ENCODE results near the gene ZSCAN22.
"Not testable (repeated sequence)": the region's sequence is repeated elsewhere in the genome, so short reads cannot be mapped to it uniquely, and the experiment has no call there.

The ZSCAN22 gene

DNA sequence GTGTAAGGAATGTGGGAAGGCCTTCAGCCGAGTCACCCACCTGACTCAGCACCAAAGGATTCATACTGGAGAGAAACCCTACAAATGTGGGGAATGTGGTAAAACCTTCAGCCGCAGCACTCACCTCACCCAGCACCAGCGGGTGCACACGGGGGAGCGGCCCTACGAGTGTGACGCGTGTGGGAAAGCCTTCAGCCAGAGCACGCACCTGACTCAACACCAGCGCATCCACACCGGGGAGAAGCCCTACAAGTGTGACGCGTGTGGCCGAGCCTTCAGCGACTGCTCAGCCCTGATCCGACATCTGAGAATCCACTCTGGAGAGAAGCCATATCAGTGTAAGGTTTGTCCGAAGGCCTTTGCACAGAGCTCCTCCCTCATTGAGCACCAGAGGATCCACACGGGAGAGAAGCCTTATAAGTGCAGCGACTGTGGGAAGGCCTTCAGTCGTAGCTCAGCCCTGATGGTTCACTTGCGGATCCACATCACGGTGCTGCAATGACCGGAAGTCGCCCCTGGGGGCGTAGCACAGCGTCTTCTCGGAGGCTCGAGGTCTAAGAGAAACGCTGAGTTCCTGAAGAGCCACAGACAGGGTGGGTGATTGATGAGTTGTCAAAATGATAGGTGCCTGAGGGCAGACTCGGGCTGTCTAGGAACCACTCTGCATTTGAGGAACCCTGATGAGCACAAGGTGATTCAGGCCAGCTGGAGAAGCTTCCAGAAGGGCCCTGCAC, 12.2 kb downstream of the ZSCAN22 start:
- TF ChIP-seq, protein P1, sequence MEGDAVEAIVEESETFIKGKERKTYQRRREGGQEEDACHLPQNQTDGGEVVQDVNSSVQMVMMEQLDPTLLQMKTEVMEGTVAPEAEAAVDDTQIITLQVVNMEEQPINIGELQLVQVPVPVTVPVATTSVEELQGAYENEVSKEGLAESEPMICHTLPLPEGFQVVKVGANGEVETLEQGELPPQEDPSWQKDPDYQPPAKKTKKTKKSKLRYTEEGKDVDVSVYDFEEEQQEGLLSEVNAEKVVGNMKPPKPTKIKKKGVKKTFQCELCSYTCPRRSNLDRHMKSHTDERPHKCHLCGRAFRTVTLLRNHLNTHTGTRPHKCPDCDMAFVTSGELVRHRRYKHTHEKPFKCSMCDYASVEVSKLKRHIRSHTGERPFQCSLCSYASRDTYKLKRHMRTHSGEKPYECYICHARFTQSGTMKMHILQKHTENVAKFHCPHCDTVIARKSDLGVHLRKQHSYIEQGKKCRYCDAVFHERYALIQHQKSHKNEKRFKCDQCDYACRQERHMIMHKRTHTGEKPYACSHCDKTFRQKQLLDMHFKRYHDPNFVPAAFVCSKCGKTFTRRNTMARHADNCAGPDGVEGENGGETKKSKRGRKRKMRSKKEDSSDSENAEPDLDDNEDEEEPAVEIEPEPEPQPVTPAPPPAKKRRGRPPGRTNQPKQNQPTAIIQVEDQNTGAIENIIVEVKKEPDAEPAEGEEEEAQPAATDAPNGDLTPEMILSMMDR (IDR thresholded peaks at IDR 0.05; ENCODE audit: low read depth, low read length), result no peak
- H3K4me3 ChIP-seq (replicated peaks in 1 of 2; ENCODE audit: low read depth in 2 of 2, low read length in 2 of 2), result no peak overlapping the region
- DNase-seq (ENCODE audit: low read depth in 2 of 2), result peak in 1 of 2 donors; percentile 22

DNA sequence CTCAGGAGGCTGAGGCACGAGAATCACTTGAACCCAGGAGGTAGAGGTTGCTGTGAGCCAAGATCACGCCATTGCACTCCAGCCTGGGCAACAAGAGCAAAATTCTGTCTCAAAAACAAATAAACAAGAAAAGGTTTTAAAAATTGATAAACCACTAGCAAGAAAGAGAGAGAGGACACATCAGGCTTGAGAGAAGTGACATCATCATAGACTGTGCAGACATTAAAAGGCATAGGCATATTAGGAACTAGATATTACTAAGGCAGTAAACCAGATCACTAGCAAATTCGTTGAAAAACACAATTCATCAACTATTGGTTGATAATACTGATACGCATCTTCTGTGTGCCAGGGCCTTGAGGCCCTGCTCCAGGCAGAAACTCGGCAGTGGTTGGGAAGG, 18.8 kb downstream of the ZSCAN22 start:
- TF ChIP-seq, protein P1 (IDR thresholded peaks at IDR 0.05; ENCODE audit: low read depth, low read length), result no peak
- H3K4me3 ChIP-seq (replicated peaks in 1 of 2; ENCODE audit: low read depth in 2 of 2, low read length in 2 of 2), result no peak overlapping the region
- no peak for DNase-seq (ENCODE audit: low read depth in 2 of 2)

DNA sequence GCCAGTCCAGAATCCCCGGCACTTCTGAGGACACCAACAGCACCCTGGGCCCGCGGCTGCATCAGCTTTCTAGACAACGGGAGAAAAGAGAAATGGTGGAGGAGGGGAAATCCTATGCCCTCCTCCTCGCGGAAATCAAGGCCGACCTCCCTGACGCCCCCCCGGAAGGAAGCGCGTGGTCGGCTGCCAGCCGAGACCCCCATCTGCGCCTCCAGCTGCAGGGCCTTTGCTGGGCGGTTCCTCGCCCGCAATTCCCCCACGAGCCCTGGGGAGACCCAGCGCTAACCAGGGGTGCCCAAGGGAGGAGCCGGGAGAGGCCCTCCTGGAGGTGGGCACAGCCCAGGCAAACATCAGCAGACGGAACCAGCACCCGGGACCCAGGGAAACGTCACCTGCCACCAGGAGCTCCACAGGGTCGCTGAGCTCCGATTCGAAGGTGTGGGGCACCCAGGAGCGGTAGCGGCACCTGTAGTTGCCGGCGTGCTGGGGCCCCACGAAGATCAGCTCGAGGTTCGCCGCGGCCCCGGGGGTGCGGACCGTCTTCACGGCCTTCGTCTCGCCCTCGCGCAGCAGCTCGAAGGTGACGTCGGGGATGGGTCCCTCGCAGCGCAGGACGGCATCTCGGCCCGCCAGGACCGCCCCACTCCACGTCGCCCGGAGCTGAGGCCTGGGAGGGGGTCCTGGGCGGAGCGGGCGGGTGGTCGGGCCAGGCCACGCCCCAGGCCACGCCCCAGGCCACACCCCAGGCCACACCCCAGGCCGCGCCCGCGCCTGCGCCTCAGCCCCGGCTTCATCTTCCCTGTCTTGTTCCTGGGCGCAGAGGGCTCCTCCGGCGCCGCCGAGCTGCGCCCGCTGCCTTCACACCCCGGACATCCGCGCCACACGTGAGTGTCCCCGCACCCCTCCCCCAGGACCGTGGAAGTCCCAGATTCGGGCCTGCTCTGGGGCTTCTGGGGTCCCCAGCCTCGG, 20.5 kb downstream of the ZSCAN22 start:
- TF ChIP-seq, protein P1 (IDR thresholded peaks at IDR 0.05; ENCODE audit: low read depth, low read length), result no peak
- H3K4me3 ChIP-seq (replicated peaks in 1 of 2; ENCODE audit: low read depth in 2 of 2, low read length in 2 of 2), result peak overlapping the region; percentile 65 to 67
- DNase-seq (ENCODE audit: low read depth in 2 of 2), result peak; percentile 66 to 73

DNA sequence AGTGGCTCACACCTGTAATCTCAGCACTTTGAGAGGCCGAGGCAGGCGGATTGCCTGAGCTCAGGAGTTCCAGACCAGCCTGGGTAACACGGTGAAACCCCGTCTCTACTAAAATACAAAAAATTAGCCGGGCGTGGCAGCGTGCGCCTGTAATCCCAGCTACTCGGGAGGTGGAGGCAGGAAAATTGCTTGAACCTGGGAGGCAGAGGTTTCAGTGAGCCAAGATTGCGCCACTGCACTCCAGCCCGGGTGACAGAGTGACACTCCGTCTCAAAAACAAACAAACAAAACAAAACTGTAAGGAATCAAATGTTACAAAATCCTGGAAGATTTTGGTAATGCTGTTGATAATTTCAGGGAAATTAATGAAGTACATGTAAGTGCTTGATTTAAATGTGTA, 21.3 kb downstream of the ZSCAN22 start:
- peak overlapping the region; percentile 65 to 67 for H3K4me3 ChIP-seq (replicated peaks in 1 of 2; ENCODE audit: low read depth in 2 of 2, low read length in 2 of 2)
- not testable (repeated sequence) for DNase-seq (ENCODE audit: low read depth in 2 of 2)

DNA sequence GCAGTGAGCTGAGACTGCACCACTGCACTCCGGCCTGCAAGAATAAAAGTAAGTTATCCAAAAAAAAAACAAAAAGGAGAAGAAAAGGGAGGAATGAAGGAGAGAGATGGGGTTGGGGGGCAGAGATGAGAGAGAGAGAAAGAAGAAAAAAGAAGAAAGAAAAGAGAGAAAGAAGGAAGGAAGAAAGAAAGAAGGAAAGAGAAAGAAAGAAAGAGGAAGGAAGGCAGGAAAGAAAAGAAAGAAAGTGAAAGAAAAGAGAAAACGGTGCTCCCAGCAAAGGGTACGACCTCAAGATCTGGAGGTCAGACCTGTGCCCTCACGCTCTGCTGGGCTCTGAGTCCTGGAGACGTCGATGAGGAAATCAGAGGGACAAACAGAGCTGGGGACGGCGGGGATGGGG, 22.8 kb downstream of the ZSCAN22 start:
- TF ChIP-seq, protein P1 (IDR thresholded peaks at IDR 0.05; ENCODE audit: low read depth, low read length), result no peak
- no peak overlapping the region for H3K4me3 ChIP-seq (replicated peaks in 1 of 2; ENCODE audit: low read depth in 2 of 2, low read length in 2 of 2)
- no peak for DNase-seq (ENCODE audit: low read depth in 2 of 2)

DNA sequence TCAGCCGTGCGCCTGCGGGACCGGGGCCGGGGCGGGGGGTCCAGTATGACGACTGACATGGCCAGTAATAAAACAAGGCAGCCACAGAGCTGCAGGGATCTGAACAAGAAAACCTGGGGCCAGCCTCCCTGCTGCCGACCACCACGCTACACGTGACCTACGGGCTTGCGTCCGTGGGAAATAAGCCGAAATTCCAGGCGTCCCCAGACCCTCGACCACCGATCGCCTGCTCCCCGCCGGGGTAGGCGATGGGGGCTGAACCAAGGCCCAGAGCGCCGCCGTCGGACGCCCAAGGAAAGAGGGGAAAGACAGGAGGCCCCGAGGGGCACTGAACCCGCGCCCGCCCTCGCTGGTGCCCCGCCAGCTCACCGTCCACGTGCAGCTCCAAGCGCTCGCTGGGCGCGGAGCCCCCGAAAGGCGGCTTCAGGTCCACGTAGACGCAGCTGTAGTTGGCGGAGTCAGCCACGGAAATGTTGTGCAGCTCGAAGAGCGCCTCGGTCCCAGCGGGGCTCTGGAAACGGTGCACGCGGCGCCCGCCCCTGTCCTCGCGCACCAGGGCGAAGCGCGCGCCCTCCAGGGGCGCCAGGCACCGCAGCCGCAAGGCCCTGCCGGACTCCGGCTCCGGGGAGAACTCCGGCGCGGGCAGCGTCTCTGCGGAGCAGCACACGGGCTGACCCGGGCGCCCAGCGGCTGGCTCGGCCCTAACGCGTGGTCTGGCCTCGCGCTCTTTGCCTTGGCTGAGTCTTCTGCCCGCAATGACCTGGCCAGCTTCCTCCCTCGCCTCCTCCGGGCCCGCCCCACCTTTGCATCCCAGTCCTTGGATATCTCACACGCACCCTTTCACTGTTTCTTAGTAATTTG, 23.4 kb downstream of the ZSCAN22 start:
- TF ChIP-seq, protein P1 (IDR thresholded peaks at IDR 0.05; ENCODE audit: low read depth, low read length), result no peak
- peak in 1 of 2 donors; percentile 15 for DNase-seq (ENCODE audit: low read depth in 2 of 2)
- no peak overlapping the region for H3K4me3 ChIP-seq (replicated peaks in 1 of 2; ENCODE audit: low read depth in 2 of 2, low read length in 2 of 2)
